SU-DHL-6 (cell line): ENCODE measurements around the gene GPRC5D.

Source experiments
- H2AFZ ChIP-seq: fragments of 200-600 bp; sonication (generic); 2 replicates; pipeline ENCODE4 v1.6.1; 2014; ENCODE audit warnings: low read depth, mild to moderate bottlenecking, moderate library complexity, mixed read lengths, antibody characterized with exemption, low read length; ENCODE audit not compliant: severe bottlenecking
- H3F3A ChIP-seq: fragments of 200-600 bp; shearing (Covaris generic); 2 replicates; pipeline ENCODE4 v1.6.0; 2016; ENCODE audit warnings: antibody characterized with exemption, mild to moderate bottlenecking; ENCODE audit not compliant: insufficient read depth
- H3K27ac ChIP-seq: fragments of 200-600 bp; sonication (generic); 2 replicates; pipeline ENCODE4 v1.5.1; 2016; ENCODE audit warnings: low read depth, mild to moderate bottlenecking, low read length, moderate library complexity, mixed read lengths
- H3K27me3 ChIP-seq: fragments of 200-600 bp; sonication (generic), shearing (Covaris generic); 2 replicates; pipeline ENCODE4 v1.6.0; 2014; ENCODE audit warnings: mild to moderate bottlenecking, low read length
- H3K36me3 ChIP-seq: fragments of 200-600 bp; sonication (generic); 2 replicates; pipeline ENCODE4 v1.6.1; 2014; ENCODE audit warnings: mild to moderate bottlenecking, low read length, mixed read lengths
- H3K4me2 ChIP-seq: fragments of 300-600, 200-600 bp; shearing (Covaris generic), sonication (generic); 2 replicates; pipeline ENCODE4 v1.6.0; 2014; ENCODE audit warnings: low read length, low read depth, mild to moderate bottlenecking; ENCODE audit not compliant: poor library complexity, severe bottlenecking
- H3K4me3 ChIP-seq: fragments of 200-600 bp; sonication (generic); 2 replicates; pipeline ENCODE4 v1.5.1; 2014; ENCODE audit warnings: antibody characterized with exemption, low read length, mild to moderate bottlenecking, mixed read lengths; ENCODE audit not compliant: insufficient read depth, poor library complexity, severe bottlenecking
- H3K79me2 ChIP-seq: fragments of 200-600 bp; sonication (generic); 2 replicates; pipeline ENCODE4 v1.6.1; 2014; ENCODE audit warnings: mild to moderate bottlenecking, low read length, moderate library complexity; ENCODE audit not compliant: insufficient read depth
- H3K9ac ChIP-seq: fragments of 200-600 bp; sonication (generic); 2 replicates; pipeline ENCODE4 v1.7.0; 2014; ENCODE audit warnings: mild to moderate bottlenecking, low read length
- H3K9me2 ChIP-seq: fragments of 200-600 bp; sonication (generic); replicated peaks from 2 replicates; pipeline ENCODE4 v1.6.1; 2014; ENCODE audit warnings: low read length; ENCODE audit not compliant: insufficient read depth
- H3K9me3 ChIP-seq: fragments of 200-600 bp; sonication (generic); 2 replicates; pipeline ENCODE4 v1.6.1; 2014; ENCODE audit warnings: low read length, mixed read lengths; ENCODE audit not compliant: insufficient read depth
- H4K20me1 ChIP-seq: fragments of 200-600 bp; sonication (generic); 2 replicates; pipeline ENCODE4 v1.6.1; 2014; ENCODE audit warnings: low read depth, mild to moderate bottlenecking, antibody characterized with exemption, low read length, moderate library complexity, mixed read lengths
- EZH2phosphoT487 ChIP-seq: fragments of 200-600 bp; sonication (generic), shearing (Covaris generic); conservative IDR thresholded peaks from 2 replicates; pipeline ENCODE4 v1.6.1; 2018; ENCODE audit warnings: mild to moderate bottlenecking, antibody characterized with exemption, low read length, moderate library complexity, mixed read lengths
- TF ChIP-seq, protein P1 (sequence below): fragments of 200-600 bp; sonication (generic); IDR thresholded peaks from one replicate; pipeline ENCODE4 v1.5.1; 2017; ENCODE audit warnings: antibody characterized with exemption, mild to moderate bottlenecking, low read length, moderate library complexity; ENCODE audit not compliant: insufficient read depth, poor library complexity, severe bottlenecking

Gene GPRC5D

DNA sequence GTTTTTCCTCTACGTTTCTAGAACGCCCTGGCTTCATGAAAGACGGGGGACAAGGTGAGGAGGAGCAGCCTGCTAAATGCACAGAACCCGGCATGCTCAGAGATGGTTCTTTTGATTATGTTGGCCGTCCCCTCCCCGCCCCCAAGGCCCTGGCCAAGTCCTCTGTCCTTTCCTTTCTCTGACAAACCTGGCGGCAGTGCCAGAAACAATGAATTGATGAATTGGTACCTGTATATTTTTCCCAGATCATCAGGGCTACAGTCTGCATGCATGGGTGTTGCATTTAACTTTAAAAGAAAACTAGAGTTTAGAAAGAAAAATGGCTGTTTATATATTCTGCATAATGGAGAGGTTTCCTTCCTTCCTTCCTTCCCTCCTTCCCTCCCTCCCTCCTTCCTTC lies 29.0 kb downstream of the GPRC5D start:
- H2AFZ ChIP-seq = no peak overlapping the region

DNA sequence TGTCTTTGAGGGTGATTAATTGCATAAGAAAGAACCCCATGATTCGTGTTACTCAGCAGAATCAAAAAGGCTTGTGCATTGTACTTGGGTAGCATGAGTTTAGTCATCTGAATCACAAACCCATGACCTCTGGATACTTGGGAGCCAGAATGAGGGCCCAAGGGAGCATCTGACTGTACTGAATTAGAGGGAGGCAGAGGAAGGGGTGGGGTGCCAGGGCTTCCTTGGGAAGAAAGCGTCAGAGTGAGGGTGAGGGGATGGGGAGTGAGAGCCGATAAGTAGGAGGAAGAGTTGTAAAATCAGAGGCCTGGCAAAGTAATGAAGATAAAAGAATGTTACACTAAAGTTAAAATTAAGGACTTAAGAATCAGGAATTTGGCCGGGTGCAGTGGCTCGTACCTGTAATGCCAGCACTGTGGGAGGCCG lies 29.8 kb downstream of the GPRC5D start:
- Histone ChIP-seq H3K9me3 (no peaks in the 10 kb centered on the region), H3K27ac (no peak overlapping the region), H3F3A (no peaks in the 10 kb centered on the region), H2AFZ (no peak overlapping the region), H3K4me2 (no peak overlapping the region), H3K36me3 (no peaks in the 10 kb centered on the region), H3K4me3 (no peak overlapping the region), H3K79me2 (no peaks in the 10 kb centered on the region), H3K27me3 (no peaks in the 10 kb centered on the region), H3K9ac (no peak overlapping the region), H3K9me2 (no peaks in the 10 kb centered on the region), H4K20me1 (no peaks in the 10 kb centered on the region)
- TF ChIP-seq, protein P1, sequence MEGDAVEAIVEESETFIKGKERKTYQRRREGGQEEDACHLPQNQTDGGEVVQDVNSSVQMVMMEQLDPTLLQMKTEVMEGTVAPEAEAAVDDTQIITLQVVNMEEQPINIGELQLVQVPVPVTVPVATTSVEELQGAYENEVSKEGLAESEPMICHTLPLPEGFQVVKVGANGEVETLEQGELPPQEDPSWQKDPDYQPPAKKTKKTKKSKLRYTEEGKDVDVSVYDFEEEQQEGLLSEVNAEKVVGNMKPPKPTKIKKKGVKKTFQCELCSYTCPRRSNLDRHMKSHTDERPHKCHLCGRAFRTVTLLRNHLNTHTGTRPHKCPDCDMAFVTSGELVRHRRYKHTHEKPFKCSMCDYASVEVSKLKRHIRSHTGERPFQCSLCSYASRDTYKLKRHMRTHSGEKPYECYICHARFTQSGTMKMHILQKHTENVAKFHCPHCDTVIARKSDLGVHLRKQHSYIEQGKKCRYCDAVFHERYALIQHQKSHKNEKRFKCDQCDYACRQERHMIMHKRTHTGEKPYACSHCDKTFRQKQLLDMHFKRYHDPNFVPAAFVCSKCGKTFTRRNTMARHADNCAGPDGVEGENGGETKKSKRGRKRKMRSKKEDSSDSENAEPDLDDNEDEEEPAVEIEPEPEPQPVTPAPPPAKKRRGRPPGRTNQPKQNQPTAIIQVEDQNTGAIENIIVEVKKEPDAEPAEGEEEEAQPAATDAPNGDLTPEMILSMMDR = no peak
- TF ChIP-seq EZH2phosphoT487 = no peak

More for the DNA sequence above, 29.0 kb downstream of the GPRC5D start:
- TF ChIP-seq, protein P1 = no peak
- no peaks in the 10 kb centered on the region for H3K27me3 ChIP-seq
- no peaks in the 10 kb centered on the region for H4K20me1 ChIP-seq
- no peaks in the 10 kb centered on the region for H3F3A ChIP-seq
- H3K9ac ChIP-seq = no peak overlapping the region
- no peaks in the 10 kb centered on the region for H3K9me3 ChIP-seq
- H3K36me3 ChIP-seq = no peaks in the 10 kb centered on the region
- H3K27ac ChIP-seq = no peak overlapping the region
- no peak overlapping the region for H3K4me3 ChIP-seq
- no peak overlapping the region for H3K4me2 ChIP-seq
- H3K79me2 ChIP-seq = no peaks in the 10 kb centered on the region
- no peaks in the 10 kb centered on the region for H3K9me2 ChIP-seq

DNA sequence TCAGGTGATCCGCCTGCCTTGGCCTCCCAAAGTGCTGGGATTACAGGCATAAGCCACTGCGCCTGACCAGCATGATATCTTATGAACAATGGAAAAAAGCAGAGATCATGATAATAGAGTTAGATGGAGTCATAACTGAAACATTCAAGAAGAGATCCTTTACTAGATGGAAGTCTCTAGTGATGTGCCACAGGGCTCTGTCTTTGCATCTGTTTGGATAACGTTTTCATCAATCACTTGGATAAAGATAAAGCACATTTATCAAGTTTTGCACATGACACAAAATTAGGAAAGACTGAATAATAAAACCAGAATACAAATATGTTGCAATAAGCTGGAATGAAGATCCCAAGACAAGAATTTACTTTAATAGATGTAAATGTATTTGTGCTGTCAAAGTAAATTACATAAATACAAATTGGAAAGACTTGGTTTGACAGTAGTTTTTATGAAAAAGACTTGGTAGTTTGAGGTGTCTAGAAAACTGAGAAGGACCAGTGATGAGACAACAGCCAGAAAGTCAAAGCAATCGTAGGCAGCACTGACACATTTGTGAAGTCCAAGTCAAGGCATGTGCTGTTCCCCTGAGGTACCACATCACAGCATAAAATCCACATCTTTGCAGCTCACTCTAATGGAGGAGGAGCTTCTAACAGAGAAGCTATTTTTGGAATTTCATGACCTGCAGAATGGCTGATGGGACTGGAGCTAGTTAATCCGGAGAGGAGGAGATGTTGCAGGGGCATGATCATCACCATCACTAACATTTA lies 32.1 kb downstream of the GPRC5D start:
- Histone ChIP-seq H3K9ac (no peak overlapping the region), H2AFZ (no peak overlapping the region), H3K9me2 (no peaks in the 10 kb centered on the region), H3F3A (no peaks in the 10 kb centered on the region), H4K20me1 (no peaks in the 10 kb centered on the region), H3K79me2 (no peaks in the 10 kb centered on the region), H3K27ac (no peak overlapping the region), H3K9me3 (no peaks in the 10 kb centered on the region), H3K4me3 (no peak overlapping the region), H3K36me3 (no peaks in the 10 kb centered on the region), H3K4me2 (no peak overlapping the region), H3K27me3 (no peaks in the 10 kb centered on the region)
- no peak for TF ChIP-seq EZH2phosphoT487
- TF ChIP-seq, protein P1 = no peak
